HG02642 (cell line): ENCODE data around the gene BMP7.
"Not testable (repeated sequence)": the region's sequence is repeated elsewhere in the genome, so short reads cannot be mapped to it uniquely, and the experiment has no call there.

Experiments
- ATAC-seq: cut with Tn5 transposase; IDR thresholded peaks from one replicate; pipeline ENCODE4 v1.9.1; 2021; ENCODE audit warnings: mild to moderate bottlenecking; ENCODE audit not compliant: unreplicated experiment, poor library complexity

Gene BMP7

GRCh38 chr20:57268399-57269076 lies 2.1 kb upstream of the BMP7 start:
- ATAC-seq = no peak

DNA sequence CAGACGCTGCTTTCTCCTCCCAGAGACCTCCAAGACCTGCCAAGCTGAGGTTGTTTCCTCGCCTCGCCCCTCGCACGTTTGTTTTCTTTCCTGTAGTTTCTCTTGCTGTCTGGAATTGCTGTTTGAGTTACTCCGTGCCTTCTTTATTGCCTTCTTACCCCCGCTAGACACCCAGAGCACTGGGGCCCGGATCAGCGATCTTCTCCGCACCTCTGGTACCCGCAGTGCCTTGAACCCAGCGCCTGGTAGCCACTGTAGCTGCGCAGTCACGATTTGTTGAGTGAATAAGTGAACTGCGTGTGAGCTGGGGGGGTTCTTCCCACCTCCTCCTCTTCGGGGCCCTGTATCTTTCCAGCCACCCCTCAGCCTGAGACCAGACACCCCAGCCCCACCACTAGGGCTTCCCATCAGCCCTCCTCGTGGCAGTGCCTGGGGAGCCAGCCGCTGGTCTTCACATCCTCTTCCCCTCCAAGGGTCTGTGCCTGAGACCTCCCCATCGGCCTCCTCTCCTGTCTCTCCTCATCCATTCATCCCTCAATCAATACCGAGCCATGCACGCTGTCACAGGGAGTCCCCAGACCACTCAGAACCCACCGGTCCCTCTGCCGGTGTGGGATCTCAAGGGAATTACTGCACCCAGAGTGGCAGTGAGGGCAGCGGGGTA lies 849 bp upstream of the BMP7 start:
- no peak for ATAC-seq

- ATAC-seq = no peak
Measured at GRCh38 chr20:57265997-57266290, 497 bp downstream of the BMP7 start.

GRCh38 chr20:57265336-57265996 lies 975 bp downstream of the BMP7 start:
- no peak for ATAC-seq

- not testable (repeated sequence) for ATAC-seq
Measured at GRCh38 chr20:57264908-57265335, 1.5 kb downstream of the BMP7 start.

GRCh38 chr20:57263801-57264792 lies 2.3 kb downstream of the BMP7 start:
- ATAC-seq = no peak

DNA sequence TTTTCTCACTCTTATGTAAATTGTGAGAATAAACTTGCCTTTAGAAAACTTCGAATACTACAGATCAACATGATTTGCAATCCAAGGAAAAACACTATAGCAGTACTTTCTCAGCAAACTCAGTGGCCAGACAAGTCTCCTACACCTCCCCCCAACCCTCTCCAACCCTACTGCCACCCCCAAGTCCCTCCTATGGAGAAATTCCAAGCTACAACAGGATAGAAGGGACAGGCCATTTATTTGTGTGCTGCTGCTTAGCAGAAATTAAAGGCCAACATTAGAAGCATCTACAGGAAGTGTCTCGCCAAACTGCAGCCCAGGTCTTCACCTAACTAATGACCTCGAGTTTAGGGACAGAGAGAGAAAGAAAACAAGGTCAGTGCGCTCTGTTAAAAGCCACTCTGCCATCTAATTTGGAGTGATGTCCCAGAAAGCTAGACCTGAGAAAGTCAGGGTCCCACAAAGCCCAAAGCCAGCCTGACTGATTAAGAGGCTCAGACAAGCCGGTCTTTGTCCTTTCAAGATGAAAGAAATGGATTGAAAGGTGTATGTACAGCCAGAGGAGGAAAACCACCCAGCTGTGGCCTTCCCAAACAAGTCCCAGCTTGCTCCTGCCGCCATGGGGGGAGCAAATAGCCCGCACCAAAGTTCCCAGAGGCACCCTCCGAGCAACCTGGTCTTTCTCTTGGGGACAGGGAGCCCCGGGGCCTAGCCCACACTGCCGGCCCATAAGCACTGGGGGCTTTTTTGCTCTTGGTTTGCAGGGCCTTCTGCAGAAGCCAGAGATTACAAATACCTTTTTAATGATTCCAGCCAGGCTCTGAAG lies 3.4 kb downstream of the BMP7 start:
- ATAC-seq = no peak

DNA sequence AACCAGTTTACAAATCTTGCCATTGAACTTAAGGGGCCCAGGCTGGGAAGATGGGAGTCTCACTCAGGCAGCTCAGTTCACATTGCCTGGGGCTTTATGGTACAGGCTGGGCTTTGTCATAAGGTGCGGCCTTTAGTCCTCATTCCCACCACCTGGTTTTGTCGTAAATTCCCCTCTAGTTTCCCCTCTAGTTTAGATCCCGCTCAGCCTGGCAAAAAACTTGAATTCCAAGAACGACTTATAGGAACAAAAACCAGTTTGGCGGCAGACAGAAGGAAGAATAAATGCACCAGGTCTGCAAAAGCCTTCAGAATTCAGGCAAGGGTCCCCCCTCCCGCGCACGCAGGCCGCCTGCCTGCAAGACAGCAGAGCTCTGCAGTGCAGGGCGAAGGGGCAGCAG lies 4.1 kb downstream of the BMP7 start:
- ATAC-seq = no peak

- no peak for ATAC-seq
Measured at GRCh38 chr20:57261457-57262251, 4.8 kb downstream of the BMP7 start.

DNA sequence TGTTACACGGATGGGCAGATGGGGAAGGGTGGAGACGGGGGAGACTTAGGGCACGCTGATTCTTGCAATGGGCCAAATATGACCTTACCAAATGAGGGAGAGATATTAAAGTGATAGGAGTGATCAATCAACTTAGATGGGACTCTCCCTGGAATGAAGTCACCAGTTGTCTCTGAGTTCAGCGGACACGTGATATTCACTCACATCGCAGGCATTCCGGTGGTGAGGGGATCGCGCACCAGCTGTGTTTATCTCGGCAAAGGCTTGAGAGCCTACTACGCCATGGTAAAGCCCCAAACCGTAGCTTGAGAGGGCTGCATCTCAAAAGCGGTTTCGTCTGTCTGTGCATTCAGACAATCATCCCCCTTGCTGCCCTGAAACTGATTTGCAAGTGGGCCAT lies 5.5 kb downstream of the BMP7 start:
- ATAC-seq = no peak

DNA sequence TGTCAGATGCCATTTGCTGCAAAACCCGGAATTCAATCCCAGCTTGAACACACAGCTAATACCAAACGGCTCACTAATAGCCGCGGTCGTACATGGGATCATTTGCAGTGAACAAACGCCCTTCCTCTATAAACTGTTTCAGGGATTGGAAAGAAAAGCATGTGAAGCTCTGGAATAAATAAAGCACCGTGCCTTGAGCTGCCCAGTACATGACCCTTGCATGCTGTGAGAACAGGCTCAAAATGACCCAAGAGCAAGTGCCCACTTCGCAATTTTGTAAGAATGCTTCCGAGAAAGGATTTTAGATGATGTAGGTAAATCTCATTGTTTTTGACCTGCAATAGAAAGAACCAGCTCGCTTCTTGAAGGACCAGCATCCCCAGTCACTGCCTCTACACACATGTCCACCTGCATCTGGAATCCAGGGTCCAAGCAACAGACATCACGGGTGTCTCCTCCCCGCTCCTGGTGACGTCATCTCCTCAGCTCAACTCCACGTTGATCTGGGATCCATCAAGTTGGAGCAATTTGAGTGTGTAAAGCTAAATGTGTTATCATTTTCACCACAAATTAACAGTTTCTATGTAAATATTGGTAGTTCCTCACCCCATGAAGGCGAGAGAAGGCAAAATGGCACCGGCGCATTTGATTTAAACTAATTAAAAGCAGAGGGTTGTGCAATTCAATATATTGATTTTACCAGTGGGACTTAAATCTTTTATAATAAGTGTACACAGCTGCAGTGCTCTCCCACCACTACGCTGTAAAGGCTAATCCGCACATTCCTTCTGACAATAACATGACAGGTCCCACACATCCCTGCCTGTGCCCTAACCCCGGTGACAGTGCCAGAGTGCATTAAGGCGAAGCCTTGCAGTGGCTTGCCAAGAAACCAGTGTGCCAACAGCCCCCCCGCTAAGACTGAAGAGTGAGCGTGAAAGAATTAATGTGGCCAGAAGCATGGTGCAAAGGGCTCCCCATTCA lies 6.2 kb downstream of the BMP7 start:
- ATAC-seq = no peak

DNA sequence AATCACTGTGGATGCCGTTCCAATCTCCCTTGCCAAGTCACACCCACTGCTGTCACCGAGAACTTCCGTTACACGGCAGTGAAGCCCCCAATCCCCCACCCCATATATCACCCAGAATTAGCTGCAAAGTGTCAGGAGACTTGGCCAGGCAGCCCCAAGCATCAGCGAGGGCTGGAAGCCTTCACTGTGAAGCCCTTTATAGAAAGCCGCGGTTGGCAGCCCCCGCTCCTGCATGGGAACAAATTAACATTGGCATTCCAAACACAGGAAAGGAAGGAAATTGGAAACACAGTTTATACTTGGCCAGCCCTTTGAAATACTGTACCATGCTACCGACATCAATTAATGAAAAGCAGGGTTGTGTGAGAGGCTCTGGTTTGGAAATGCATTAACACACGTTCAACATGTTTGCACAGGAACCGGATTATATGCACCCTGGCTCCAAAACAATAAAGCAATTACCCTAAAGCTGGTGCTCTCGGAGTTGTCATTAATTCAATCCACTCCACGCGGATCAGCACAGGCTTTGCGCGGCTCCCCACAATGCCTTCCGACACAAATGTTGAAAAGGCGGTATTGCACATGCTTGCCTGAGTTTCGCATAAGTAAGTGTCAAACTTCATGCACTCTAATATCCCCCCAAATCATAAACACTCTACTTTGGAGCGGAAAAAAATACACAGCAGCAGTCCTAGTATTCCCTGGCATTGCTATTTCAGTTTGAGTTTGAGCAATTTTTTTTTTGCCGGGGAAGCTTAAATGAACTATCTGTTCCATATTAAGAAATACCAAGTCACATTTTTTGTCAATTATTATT lies 7.1 kb downstream of the BMP7 start:
- no peak for ATAC-seq

GRCh38 chr20:57257701-57258453 lies 8.6 kb downstream of the BMP7 start:
- no peak for ATAC-seq

DNA sequence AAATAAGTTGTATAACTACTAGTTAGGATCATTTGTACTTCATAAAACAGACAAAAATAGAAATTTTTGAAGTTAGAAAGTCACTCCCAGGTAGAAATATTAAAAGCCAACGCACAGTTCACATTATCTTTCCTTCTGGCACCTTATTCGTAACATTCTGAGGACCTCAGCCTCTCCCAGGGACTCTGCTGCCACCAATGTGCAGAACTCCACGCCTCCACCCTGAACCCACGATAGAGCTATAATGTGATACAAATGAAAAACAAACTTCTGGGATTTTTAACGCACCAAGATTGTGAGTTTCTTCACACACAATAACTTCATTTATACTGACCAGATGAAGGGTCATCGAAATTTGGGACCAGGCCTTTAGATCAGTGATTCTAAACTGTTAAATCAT lies 9.5 kb downstream of the BMP7 start:
- ATAC-seq = no peak

GRCh38 chr20:57256205-57256604 lies 10.2 kb downstream of the BMP7 start:
- ATAC-seq = no peak

GRCh38 chr20:57255183-57255582 lies 11.3 kb downstream of the BMP7 start:
- ATAC-seq = no peak
